Mesendoderm (in vitro differentiated cells): ENCODE results near the gene ZNF214. TPM values are rescaled to one million over a fixed set of nuclear protein-coding genes. Genes with fewer than 3 reads are reported as not detected.

ENCODE experiments used
- DNase-seq: peaks from one replicate; pipeline ENCODE4 v3.0.0; 2013
- H2AK5ac ChIP-seq: 2 replicates; pipeline ENCODE4 v1.6.1; 2013; ENCODE audit warnings: low read length, inconsistent platforms
- H2BK120ac ChIP-seq: 2 replicates; pipeline ENCODE4 v1.6.1; 2013; ENCODE audit warnings: low read depth, mild to moderate bottlenecking, low read length, moderate library complexity, mixed read lengths
- H2BK15ac ChIP-seq: replicated peaks from 2 replicates; pipeline ENCODE4 v1.6.1; 2013; ENCODE audit warnings: low read depth, mild to moderate bottlenecking, moderate library complexity
- H2BK5ac ChIP-seq: 2 replicates; pipeline ENCODE4 v1.6.1; 2013; ENCODE audit warnings: low read length, inconsistent platforms
- H3K18ac ChIP-seq: 2 replicates; pipeline ENCODE4 v1.6.1; 2013; ENCODE audit warnings: mild to moderate bottlenecking, low read length, mixed read lengths
- H3K23ac ChIP-seq: one replicate; pipeline ENCODE4 v1.6.1; 2013; ENCODE audit warnings: low read length
- H3K27ac ChIP-seq: 2 replicates; pipeline ENCODE4 v1.5.1; 2013; ENCODE audit warnings: low read depth, mild to moderate bottlenecking, inconsistent platforms, low read length, moderate library complexity
- H3K27me3 ChIP-seq: 2 replicates; pipeline ENCODE4 v1.6.1; 2013; ENCODE audit warnings: low read length, control low read depth, mild to moderate bottlenecking, inconsistent platforms; ENCODE audit not compliant: insufficient read depth, poor library complexity
- H3K36me3 ChIP-seq: 2 replicates; pipeline ENCODE4 v1.6.1; 2013; ENCODE audit warnings: low read length, inconsistent platforms; ENCODE audit not compliant: control insufficient read depth, insufficient read depth
- H3K4ac ChIP-seq: one replicate; pipeline ENCODE4 v1.6.1; 2013; ENCODE audit warnings: low read depth, mild to moderate bottlenecking, low read length, moderate library complexity
- H3K4me1 ChIP-seq: 2 replicates; pipeline ENCODE4 v1.6.1; 2013; ENCODE audit warnings: low read depth, low read length, inconsistent platforms; ENCODE audit not compliant: control insufficient read depth
- H3K4me2 ChIP-seq: 2 replicates; pipeline ENCODE4 v1.6.1; 2013; ENCODE audit warnings: low read length
- H3K4me3 ChIP-seq: 2 replicates; pipeline ENCODE4 v1.5.1; 2013; ENCODE audit warnings: mild to moderate bottlenecking, low read length
- H3K56ac ChIP-seq: one replicate; pipeline ENCODE4 v1.6.1; 2013; ENCODE audit warnings: low read length
- H3K79me1 ChIP-seq: 2 replicates; pipeline ENCODE4 v1.6.1; 2013; ENCODE audit warnings: low read length, inconsistent platforms
- H3K79me2 ChIP-seq: 2 replicates; pipeline ENCODE4 v1.6.1; 2013; ENCODE audit warnings: mild to moderate bottlenecking, low read length; ENCODE audit not compliant: control insufficient read depth, insufficient read depth
- H3K9ac ChIP-seq: 2 replicates; pipeline ENCODE4 v1.6.1; 2013; ENCODE audit warnings: low read length, inconsistent platforms
- H4K5ac ChIP-seq: one replicate; pipeline ENCODE4 v1.6.1; 2013; ENCODE audit warnings: low read length
- H4K8ac ChIP-seq: one replicate; pipeline ENCODE4 v1.6.1; 2013; ENCODE audit warnings: low read depth, mild to moderate bottlenecking, control low read depth, low read length, moderate library complexity
- WGBS: extraction: QIAGEN DNeasy Blood & Tissue Kit; methylation state at CpG from one replicate; pipeline ENCODE4 v1.1.7; 2013; ENCODE audit warnings: low lambda C conversion rate, missing lambda C conversion rate; ENCODE audit not compliant: insufficient coverage; ENCODE audit errors: extremely low coverage; 5-methylcytosine and 5-hydroxymethylcytosine counted together
- polyA plus RNA-seq, 2 experiments: library from polyadenylated mRNA; stranded (reverse); fragments of 200-250 nt; gene quantifications; one replicate each; pipeline ENCODE4 v1.2.3, GENCODE V29; 2013

Gene ZNF214
- 1.00 TPM for polyA plus RNA-seq (2013, experiment 1 of 2)
- 1.1 TPM for polyA plus RNA-seq (2013, experiment 2 of 2)

- Histone ChIP-seq H3K4me2 (peak within 1 kb of the TSS; percentile 98), H2BK120ac (no peak within 1 kb of the TSS), H3K18ac (no peak within 1 kb of the TSS), H3K4me3 (peak within 1 kb of the TSS; percentile 98), H3K79me1 (no peaks in the 10 kb centered on the region), H2BK15ac (no peak within 1 kb of the TSS), H3K4me1 (no peaks in the 10 kb centered on the region), H3K56ac (peak within 1 kb of the TSS; percentile 96), H3K27me3 (no peaks in the 10 kb centered on the region), H2AK5ac (no peak within 1 kb of the TSS), H3K79me2 (no peaks in the 10 kb centered on the region), H3K23ac (peak within 1 kb of the TSS; percentile 24), H3K27ac (no peak within 1 kb of the TSS), H4K8ac (peak within 1 kb of the TSS; percentile 44), H3K9ac (peak within 1 kb of the TSS; percentile 89), H4K5ac (no peak within 1 kb of the TSS), H3K36me3 (no peaks in the 10 kb centered on the region), H3K4ac (no peak within 1 kb of the TSS), H2BK5ac (no peak within 1 kb of the TSS)
- WGBS: no CpG with 5 or more reads among the region's 47 CpGs
- peak; percentile 98 for DNase-seq
Measured at GRCh38 chr11:7020183-7020917, at the start of gene ZNF214, which contains the start of gene NLRP14. TSS of gene ZNF214 (minus strand) at chr11:7020346. CDS start at chr11:7002835, 17,511 bp downstream. TSS of gene NLRP14 (plus strand) at chr11:7020479. CDS start at chr11:7038587, 18,108 bp downstream.

DNA sequence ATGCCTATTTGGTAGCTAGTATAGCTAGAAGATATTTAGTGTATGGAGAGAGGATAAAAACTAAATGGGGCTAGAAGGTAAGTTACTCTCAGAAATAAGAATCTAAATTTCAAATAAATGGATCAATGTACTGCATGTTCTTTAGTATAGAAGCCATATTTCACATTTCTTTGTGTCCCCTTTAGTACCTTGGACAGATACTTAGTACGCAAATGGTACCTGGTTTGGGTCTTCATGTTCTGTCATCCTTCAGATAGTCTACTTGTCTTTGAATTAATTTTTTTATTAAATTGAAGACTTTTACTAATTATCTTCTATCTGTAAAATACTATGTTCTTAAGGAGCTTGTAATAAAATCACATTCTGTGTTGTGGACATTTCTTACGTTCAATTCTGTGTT lies 42.4 kb upstream of the ZNF214 start:
- Histone ChIP-seq H3K23ac (no peak overlapping the region), H3K56ac (no peak overlapping the region), H2BK15ac (no peak overlapping the region), H3K4me3 (no peak overlapping the region), H3K27ac (no peak overlapping the region), H3K79me2 (no peaks in the 10 kb centered on the region), H3K4me2 (no peak overlapping the region), H3K79me1 (no peaks in the 10 kb centered on the region), H4K5ac (no peak overlapping the region), H3K9ac (no peak overlapping the region), H3K4me1 (no peaks in the 10 kb centered on the region), H3K36me3 (no peaks in the 10 kb centered on the region), H3K4ac (no peak overlapping the region), H2AK5ac (no peak overlapping the region), H3K18ac (no peak overlapping the region), H3K27me3 (no peaks in the 10 kb centered on the region), H2BK5ac (no peak overlapping the region), H2BK120ac (no peak overlapping the region), H4K8ac (no peak overlapping the region)
- no peak for DNase-seq
- WGBS: no CpG with 5 or more reads among the region's 2 CpGs

DNA sequence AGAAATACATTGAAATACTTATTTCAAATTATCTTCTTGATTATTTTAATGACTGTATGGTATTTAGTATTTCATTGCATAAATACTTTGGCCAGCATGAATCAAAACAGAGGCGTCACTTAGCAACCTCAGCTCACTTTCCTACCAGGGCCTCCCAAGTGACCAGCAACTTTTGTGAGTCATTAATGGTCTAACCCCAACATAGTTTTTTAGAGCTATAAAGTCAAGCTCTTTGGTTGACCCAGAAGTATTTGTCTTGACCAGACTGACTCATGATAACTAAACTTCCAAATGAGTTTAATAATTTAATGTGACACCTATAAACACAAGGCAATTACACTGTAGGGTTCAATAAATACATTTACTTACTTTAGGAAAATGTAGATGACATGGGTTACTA lies 40.7 kb upstream of the ZNF214 start:
- H3K4me1 ChIP-seq: no peaks in the 10 kb centered on the region
- H4K8ac ChIP-seq: no peak overlapping the region

GRCh38 chr11:7057641-7058040 lies 37.5 kb upstream of the ZNF214 start:
- Histone ChIP-seq H3K4me2 (no peak overlapping the region), H2BK15ac (no peak overlapping the region)
- no CpG with 5 or more reads among the region's 2 CpGs for WGBS

More for the DNA sequence above, 40.7 kb upstream of the ZNF214 start:
- no peak overlapping the region for H2BK5ac ChIP-seq
- H3K56ac ChIP-seq: no peak overlapping the region
- no peaks in the 10 kb centered on the region for H3K79me1 ChIP-seq
- no peak overlapping the region for H4K5ac ChIP-seq
- H3K23ac ChIP-seq: no peak overlapping the region
- H2BK120ac ChIP-seq: no peak overlapping the region
- H3K36me3 ChIP-seq: no peaks in the 10 kb centered on the region
- no peak overlapping the region for H3K9ac ChIP-seq
- H2AK5ac ChIP-seq: no peak overlapping the region
- no peak overlapping the region for H3K18ac ChIP-seq
- no peak overlapping the region for H3K4me3 ChIP-seq
- WGBS: no CpG with 5 or more reads among the region's 1 CpG
- H3K79me2 ChIP-seq: no peaks in the 10 kb centered on the region
- no peak overlapping the region for H3K4me2 ChIP-seq
- H2BK15ac ChIP-seq: no peak overlapping the region
- H3K4ac ChIP-seq: no peak overlapping the region
- DNase-seq: no peak
- H3K27me3 ChIP-seq: no peaks in the 10 kb centered on the region
- no peak overlapping the region for H3K27ac ChIP-seq

DNA sequence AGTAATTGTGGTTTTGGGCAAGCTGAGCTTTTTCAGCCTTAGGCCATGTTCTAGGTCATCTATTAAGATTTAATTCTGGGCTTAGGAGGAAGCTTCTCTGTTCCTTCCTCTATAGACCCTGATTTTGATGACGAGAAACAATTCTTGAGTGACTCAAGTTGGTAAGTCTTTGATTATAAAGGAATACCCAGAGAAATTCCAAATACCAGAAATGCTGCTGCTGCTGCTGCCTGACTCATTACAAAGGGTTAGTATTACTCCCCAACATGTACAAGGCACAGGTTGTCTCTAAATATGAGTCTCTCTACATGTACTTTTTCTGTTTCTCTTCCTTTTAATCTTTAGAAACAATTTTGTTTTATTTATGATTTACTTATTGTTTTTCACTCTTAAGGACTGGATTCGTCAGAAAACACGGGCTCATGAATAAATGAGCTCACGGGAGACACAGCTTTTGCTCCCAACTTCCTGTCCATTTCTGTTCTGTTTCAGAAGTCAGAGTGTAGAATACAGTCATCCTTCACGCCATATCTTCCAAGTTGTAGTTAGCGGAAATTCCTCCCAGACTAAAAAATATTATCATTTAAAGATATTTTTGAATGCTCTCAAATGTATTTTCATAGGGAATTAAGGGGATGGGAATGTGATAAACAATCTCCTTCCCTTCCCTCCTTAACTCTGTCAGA lies 36.8 kb upstream of the ZNF214 start:
- Histone ChIP-seq H3K18ac (no peak overlapping the region), H2BK15ac (no peak overlapping the region), H3K23ac (no peak overlapping the region), H3K27me3 (no peaks in the 10 kb centered on the region), H3K79me1 (no peaks in the 10 kb centered on the region), H4K8ac (no peak overlapping the region), H3K4me1 (no peaks in the 10 kb centered on the region), H3K4me2 (no peak overlapping the region), H3K56ac (no peak overlapping the region), H3K27ac (no peak overlapping the region), H2BK5ac (no peak overlapping the region), H2AK5ac (no peak overlapping the region), H3K36me3 (no peaks in the 10 kb centered on the region), H4K5ac (no peak overlapping the region), H2BK120ac (no peak overlapping the region), H3K4ac (no peak overlapping the region), H3K9ac (no peak overlapping the region), H3K79me2 (no peaks in the 10 kb centered on the region), H3K4me3 (no peak overlapping the region)
- no peak for DNase-seq
- WGBS: no CpG with 5 or more reads among the region's 6 CpGs

More at GRCh38 chr11:7057641-7058040, 37.5 kb upstream of the ZNF214 start:
- H3K23ac ChIP-seq: no peak overlapping the region
- no peak overlapping the region for H3K9ac ChIP-seq
- no peaks in the 10 kb centered on the region for H3K79me2 ChIP-seq
- no peaks in the 10 kb centered on the region for H3K36me3 ChIP-seq
- H2BK120ac ChIP-seq: no peak overlapping the region
- no peak overlapping the region for H3K4me3 ChIP-seq
- no peaks in the 10 kb centered on the region for H3K4me1 ChIP-seq
- no peak overlapping the region for H2AK5ac ChIP-seq
- H3K18ac ChIP-seq: no peak overlapping the region
- H3K27ac ChIP-seq: no peak overlapping the region
- no peak overlapping the region for H2BK5ac ChIP-seq
- no peaks in the 10 kb centered on the region for H3K79me1 ChIP-seq
- H4K8ac ChIP-seq: no peak overlapping the region
- no peak for DNase-seq
- no peak overlapping the region for H3K4ac ChIP-seq
- H3K27me3 ChIP-seq: no peaks in the 10 kb centered on the region
- H3K56ac ChIP-seq: no peak overlapping the region
- no peak overlapping the region for H4K5ac ChIP-seq
